ENCODE data around the gene CABLES2. TPM values are rescaled to one million over a fixed set of nuclear protein-coding genes. Genes with fewer than 3 reads are reported as not detected.

CABLES2 gene
- total and polyA plus RNA-seq, 3 donors from 2014 or later = 51.0 to 83.0 (median 58.6) TPM

DNA sequence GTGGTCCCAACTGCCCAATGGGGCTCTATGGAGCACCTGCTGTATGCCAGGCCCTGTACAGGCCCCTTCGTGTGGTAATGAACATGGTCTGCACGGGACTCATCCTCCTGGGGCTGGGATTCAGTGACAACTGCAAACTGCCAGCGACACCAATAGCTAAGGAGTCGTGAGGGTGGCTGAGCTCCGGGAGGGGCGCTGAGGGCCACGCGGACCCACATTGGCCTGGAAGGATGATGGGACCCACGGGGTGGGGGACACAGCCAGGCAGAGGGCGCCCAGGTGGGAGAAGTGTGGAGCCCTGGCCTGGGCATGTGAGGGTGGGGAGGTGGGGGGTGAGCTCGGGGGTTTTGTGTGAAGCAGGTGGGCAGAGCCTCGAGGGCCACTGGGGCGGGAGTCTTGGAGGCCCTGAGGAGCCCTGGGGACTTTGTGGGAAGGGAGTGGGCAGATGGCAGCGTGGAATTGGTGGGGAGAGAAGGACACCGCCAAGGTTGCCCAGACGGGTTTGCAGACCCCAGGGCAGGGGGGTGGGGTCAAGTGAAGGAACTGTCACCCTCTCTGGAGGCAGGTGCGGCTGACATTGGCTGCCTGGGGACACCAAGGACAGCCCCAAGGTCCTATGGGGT lies 46.2 kb upstream of the CABLES2 start:
- H3K4me1 ChIP-seq = no peaks in the 10 kb centered on the region
- H3K9me3 ChIP-seq = no peaks in the 10 kb centered on the region
- 86 to 89% methylated on average over 17 of the region's 17 CpGs for WGBS, 2 donors
- no peaks in the 10 kb centered on the region for H3K27me3 ChIP-seq
- no peak for DNase-seq
- no peaks in the 10 kb centered on the region for H3K36me3 ChIP-seq (ENCODE audit: low read depth, missing control alignments)
- H3K4me3 ChIP-seq = no peak overlapping the region
- TF ChIP-seq, protein P1, sequence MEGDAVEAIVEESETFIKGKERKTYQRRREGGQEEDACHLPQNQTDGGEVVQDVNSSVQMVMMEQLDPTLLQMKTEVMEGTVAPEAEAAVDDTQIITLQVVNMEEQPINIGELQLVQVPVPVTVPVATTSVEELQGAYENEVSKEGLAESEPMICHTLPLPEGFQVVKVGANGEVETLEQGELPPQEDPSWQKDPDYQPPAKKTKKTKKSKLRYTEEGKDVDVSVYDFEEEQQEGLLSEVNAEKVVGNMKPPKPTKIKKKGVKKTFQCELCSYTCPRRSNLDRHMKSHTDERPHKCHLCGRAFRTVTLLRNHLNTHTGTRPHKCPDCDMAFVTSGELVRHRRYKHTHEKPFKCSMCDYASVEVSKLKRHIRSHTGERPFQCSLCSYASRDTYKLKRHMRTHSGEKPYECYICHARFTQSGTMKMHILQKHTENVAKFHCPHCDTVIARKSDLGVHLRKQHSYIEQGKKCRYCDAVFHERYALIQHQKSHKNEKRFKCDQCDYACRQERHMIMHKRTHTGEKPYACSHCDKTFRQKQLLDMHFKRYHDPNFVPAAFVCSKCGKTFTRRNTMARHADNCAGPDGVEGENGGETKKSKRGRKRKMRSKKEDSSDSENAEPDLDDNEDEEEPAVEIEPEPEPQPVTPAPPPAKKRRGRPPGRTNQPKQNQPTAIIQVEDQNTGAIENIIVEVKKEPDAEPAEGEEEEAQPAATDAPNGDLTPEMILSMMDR (IDR thresholded peaks at IDR 0.05) = no peak
- TF ChIP-seq POLR2A (IDR thresholded peaks at IDR 0.05) = no peak
- H3K27ac ChIP-seq = no peak overlapping the region
- intact Hi-C loops (cut with DNase I; ENCODE audit: low total_unique reads) = no loop called here

DNA sequence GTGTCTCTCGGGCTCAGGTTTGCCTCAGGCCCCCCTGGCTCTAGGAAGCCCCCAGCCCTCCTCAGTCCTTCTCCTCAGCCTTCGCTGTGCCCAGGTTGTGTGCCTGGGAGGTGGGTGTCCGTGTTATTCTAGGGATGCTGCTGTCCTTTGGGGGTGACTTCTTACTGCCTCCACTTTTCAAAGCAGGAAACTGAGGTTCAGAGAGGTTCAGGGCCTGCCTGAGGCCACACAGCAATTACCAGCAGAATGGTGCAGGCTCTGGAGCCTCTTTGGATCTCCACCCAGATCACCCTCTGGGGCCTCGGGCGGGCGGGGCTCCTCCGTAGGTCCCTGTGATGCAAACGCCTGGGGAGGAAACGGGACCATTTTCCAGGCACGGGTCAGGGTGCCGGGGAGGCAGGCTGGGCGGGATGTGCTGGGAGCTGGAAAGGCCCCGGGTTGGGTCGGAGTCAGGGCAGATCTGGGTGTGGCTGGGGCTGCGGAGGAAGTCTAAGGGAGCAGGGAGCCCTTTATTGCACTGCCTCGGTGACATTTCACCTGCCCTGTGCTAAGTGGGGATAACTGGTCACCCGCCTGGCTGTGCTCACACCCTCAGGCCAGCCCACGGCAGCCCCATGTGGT lies 45.5 kb upstream of the CABLES2 start:
- Histone ChIP-seq H3K9me3 (no peaks in the 10 kb centered on the region), H3K36me3 (ENCODE audit: low read depth, missing control alignments) (no peaks in the 10 kb centered on the region), H3K27ac (no peak overlapping the region), H3K4me1 (no peaks in the 10 kb centered on the region), H3K4me3 (no peak overlapping the region), H3K27me3 (no peaks in the 10 kb centered on the region)
- WGBS, 2 donors = 81 to 87% methylated on average over 6 to 18 of the region's 18 CpGs
- DNase-seq = no peak
- intact Hi-C loops (cut with DNase I; ENCODE audit: low total_unique reads) = no loop called here
- TF ChIP-seq, protein P1 (IDR thresholded peaks at IDR 0.05) = no peak
- TF ChIP-seq POLR2A (IDR thresholded peaks at IDR 0.05) = no peak

DNA sequence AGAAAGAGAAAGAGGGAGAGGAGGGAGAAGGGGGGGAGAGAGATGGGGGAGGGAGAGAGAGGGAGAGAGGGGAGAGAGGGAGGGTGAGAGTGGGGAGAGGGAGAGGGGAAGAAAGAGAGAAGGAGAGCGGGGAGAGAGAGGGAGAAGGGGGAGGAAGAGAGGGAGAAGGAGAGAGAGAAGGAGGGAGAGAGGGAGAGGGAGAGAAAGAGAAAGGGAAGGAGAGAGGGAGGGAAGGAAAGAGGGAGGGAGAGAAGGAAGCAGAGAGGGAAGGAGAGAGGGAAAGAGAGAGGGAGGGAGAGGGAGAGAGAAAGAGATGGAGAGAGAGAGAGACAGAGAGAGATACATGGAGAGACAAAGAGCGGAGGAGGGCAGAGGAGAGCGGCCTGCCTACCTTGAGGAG lies 44.9 kb upstream of the CABLES2 start:
- Histone ChIP-seq H3K4me1 (no peaks in the 10 kb centered on the region), H3K27ac (no peak overlapping the region), H3K27me3 (no peaks in the 10 kb centered on the region), H3K36me3 (ENCODE audit: low read depth, missing control alignments) (no peaks in the 10 kb centered on the region), H3K4me3 (no peak overlapping the region), H3K9me3 (no peaks in the 10 kb centered on the region)
- DNase-seq = no peak
- WGBS, 2 donors = 83 to 89% methylated on average over 3 of the region's 3 CpGs
- intact Hi-C loops (cut with DNase I; ENCODE audit: low total_unique reads) = no loop called here
- TF ChIP-seq, protein P1 (IDR thresholded peaks at IDR 0.05) = no peak
- no peak for TF ChIP-seq POLR2A (IDR thresholded peaks at IDR 0.05)

DNA sequence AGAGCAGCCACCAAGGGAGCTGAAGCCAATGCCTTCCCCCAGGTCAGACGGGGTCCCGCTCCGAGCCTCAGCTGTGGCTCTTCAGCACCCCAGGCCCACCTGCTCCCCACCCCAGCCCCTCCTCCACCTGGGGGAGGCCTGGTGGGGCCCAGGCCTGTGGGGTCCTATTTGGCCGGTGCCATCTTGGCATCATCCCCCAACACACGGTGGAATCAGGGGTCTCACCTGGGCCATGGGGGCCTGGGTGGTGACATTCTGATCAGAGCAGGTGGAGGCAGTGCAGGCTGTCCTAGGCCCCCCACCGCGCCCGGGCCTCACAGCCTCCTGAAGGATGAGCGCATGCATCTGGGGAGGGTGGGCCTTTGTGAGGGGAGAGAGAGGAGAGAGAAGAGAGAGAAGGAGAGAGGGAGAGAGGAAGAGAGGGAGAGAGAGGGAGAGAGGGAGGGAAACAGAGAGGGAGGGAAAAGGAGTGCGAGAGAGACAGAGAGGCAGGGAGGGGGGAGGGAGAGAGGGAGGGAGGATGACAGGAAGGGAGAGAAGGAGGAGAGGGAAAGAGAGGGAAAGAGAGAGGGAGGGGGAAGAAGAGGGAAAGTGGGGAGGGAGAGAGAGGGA lies 44.2 kb upstream of the CABLES2 start:
- Histone ChIP-seq H3K4me1 (no peaks in the 10 kb centered on the region), H3K9me3 (no peaks in the 10 kb centered on the region), H3K27ac (no peak overlapping the region), H3K27me3 (no peaks in the 10 kb centered on the region), H3K36me3 (ENCODE audit: low read depth, missing control alignments) (no peaks in the 10 kb centered on the region), H3K4me3 (no peak overlapping the region)
- DNase-seq = no peak
- TF ChIP-seq, protein P1 (IDR thresholded peaks at IDR 0.05) = no peak
- no peak for TF ChIP-seq POLR2A (IDR thresholded peaks at IDR 0.05)
- WGBS, 2 donors = 78 to 83% methylated on average over 9 to 10 of the region's 10 CpGs
- intact Hi-C loops (cut with DNase I; ENCODE audit: low total_unique reads) = no loop called here

Measured in testis (tissue), 3 donors.